ENCODE data around the gene G2E3. TPM values are rescaled to one million over a fixed set of nuclear protein-coding genes. Genes with fewer than 3 reads are reported as not detected.

G2E3 gene
- total and polyA plus RNA-seq, 7 donors, result 3.5 to 13.0 (median 6.7) TPM

GRCh38 chr14:30651937-30652336 is 93.0 kb downstream of the G2E3 start:
- Histone ChIP-seq H3K36me3 (peaks cover 0 to 74% (median 11%) of the 10 kb centered on the region in 4 donors), H3K9me3 (no peaks in the 10 kb centered on the region), H3K4me3 (no peak overlapping the region), H3K27ac (no peak overlapping the region), H3K27me3 (no peaks in the 10 kb centered on the region), H3K4me1 (no peaks in the 10 kb centered on the region)
- TF ChIP-seq EP300 (IDR thresholded peaks at IDR 0.05), result no peak
- TF ChIP-seq POLR2A (IDR thresholded peaks at IDR 0.05), result no peak
- no peak for TF ChIP-seq POLR2AphosphoS5 (IDR thresholded peaks at IDR 0.05)
- TF ChIP-seq CTCF (IDR thresholded peaks at IDR 0.05), result no peak
- 85 to 95% methylated on average over 6 of the region's 6 CpGs for WGBS, 2 donors
- intact Hi-C loops (cut with DNase I), result no loop called here
- no peak for DNase-seq

- Histone ChIP-seq H3K9me3 (no peaks in the 10 kb centered on the region), H3K4me3 (no peak overlapping the region), H3K4me1 (no peaks in the 10 kb centered on the region), H3K27me3 (no peaks in the 10 kb centered on the region), H3K36me3 (peaks cover 0 to 77% (median 14%) of the 10 kb centered on the region in 4 donors), H3K27ac (no peak overlapping the region)
- intact Hi-C loops (cut with DNase I), result no loop called here
- no peak for TF ChIP-seq POLR2A (IDR thresholded peaks at IDR 0.05)
- DNase-seq, result no peak
These were observed 96.2 kb downstream of the G2E3 start for GRCh38 chr14:30655124-30655523.

GRCh38 chr14:30655658-30656057 is 96.7 kb downstream of the G2E3 start:
- no peak overlapping the region for H3K4me3 ChIP-seq
- H3K4me1 ChIP-seq, result no peaks in the 10 kb centered on the region
- H3K27me3 ChIP-seq, result no peaks in the 10 kb centered on the region
- H3K27ac ChIP-seq, result no peak overlapping the region
- TF ChIP-seq CTCF (IDR thresholded peaks at IDR 0.05) (no peak), POLR2A (IDR thresholded peaks at IDR 0.05) (no peak), EP300 (IDR thresholded peaks at IDR 0.05) (no peak), POLR2AphosphoS5 (IDR thresholded peaks at IDR 0.05) (no peak)
- 79 to 95% methylated on average over 3 of the region's 3 CpGs for WGBS, 2 donors
- intact Hi-C loops (cut with DNase I), result no loop called here
- DNase-seq, result no peak
- H3K9me3 ChIP-seq, result no peaks in the 10 kb centered on the region
- H3K36me3 ChIP-seq, result peaks cover 0 to 77% (median 14%) of the 10 kb centered on the region in 4 donors

- 51 to 65% methylated on average over 8 of the region's 8 CpGs for WGBS, 2 donors
- peak in 3 of 4 experiments; percentile 36 to 66 (median 43) for TF ChIP-seq CTCF (IDR thresholded peaks at IDR 0.05)
- TF ChIP-seq EP300 (IDR thresholded peaks at IDR 0.05), result no peak
- no peak for DNase-seq
- peak overlapping the region in 1 of 4 donors; percentile 15 for H3K27ac ChIP-seq
- no peaks in the 10 kb centered on the region for H3K4me1 ChIP-seq
- intact Hi-C loops (cut with DNase I), result no loop called here
- H3K9me3 ChIP-seq, result no peaks in the 10 kb centered on the region
- no peak overlapping the region for H3K4me3 ChIP-seq
- H3K36me3 ChIP-seq, result peaks cover 0 to 77% (median 14%) of the 10 kb centered on the region in 4 donors
- no peaks in the 10 kb centered on the region for H3K27me3 ChIP-seq
These were observed 97.3 kb downstream of the G2E3 start for GRCh38 chr14:30656190-30656632.

- 69 to 89% methylated on average over 2 of the region's 2 CpGs for WGBS, 2 donors
- intact Hi-C loops (cut with DNase I), result no loop called here
- TF ChIP-seq POLR2A (IDR thresholded peaks at IDR 0.05) (no peak), CTCF (IDR thresholded peaks at IDR 0.05) (no peak), POLR2AphosphoS5 (IDR thresholded peaks at IDR 0.05) (no peak), EP300 (IDR thresholded peaks at IDR 0.05) (no peak)
- H3K36me3 ChIP-seq, result peaks cover 0 to 69% (median 9%) of the 10 kb centered on the region in 4 donors
- no peaks in the 10 kb centered on the region for H3K4me1 ChIP-seq
- H3K27me3 ChIP-seq, result no peaks in the 10 kb centered on the region
- H3K4me3 ChIP-seq, result no peak overlapping the region
- H3K9me3 ChIP-seq, result no peaks in the 10 kb centered on the region
- no peak for DNase-seq
- H3K27ac ChIP-seq, result no peak overlapping the region
These were observed 98.1 kb downstream of the G2E3 start for GRCh38 chr14:30657050-30657449.

Measured in sigmoid colon (tissue), 7 donors.